ENCODE data around the gene PLCB3. TPM values are rescaled to one million over a fixed set of nuclear protein-coding genes. Genes with fewer than 3 reads are reported as not detected.

Gene PLCB3
- total RNA-seq, 1 experiment from 2014 or later: 80.2 TPM

DNA sequence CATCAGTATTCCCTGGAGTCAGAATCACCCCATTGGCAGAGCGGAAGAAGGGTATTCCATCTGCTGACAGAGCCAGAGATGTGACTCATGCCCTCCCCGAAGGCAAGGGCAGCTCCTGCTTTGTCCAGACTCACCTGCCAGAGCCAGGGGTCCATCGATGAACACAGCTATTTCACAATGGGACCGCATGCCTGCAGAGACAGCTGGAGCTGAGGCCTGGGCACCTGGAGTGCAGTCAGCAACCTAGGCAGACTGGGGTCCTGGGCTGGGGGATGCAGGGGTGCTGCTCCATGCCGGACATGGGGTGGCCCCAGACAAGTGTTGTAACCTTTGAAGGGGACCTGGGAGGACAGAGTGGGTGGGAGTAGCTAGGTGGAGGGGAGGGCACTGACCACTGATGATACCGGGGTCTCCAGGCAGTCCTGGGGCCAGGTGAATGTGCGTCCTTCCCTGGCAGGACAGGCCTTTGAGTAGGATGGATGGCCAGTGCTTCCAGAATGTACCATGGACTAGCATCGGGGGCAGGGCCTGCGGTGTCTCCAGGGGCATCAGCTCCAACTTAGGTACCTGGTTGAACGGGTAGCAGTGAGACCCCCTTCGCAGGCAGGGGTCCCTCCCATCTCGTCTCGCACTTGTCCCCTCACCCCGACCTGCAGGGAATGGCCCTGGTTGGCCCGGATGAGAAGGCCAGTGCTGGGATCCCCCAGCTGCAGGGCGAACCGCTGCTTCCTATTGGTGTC lies 27.0 kb upstream of the PLCB3 start:
- Histone ChIP-seq H4K20me1 (ENCODE audit: control insufficient read depth, insufficient read depth, insufficient read length) (no peaks in the 10 kb centered on the region), H3K4me2 (ENCODE audit: insufficient read depth, insufficient read length, low read length) (no peak overlapping the region), H3K4me1 (ENCODE audit: insufficient read depth, low read length) (no peaks in the 10 kb centered on the region), H3K27me3 (ENCODE audit: insufficient read depth, low read length) (no peaks in the 10 kb centered on the region), H4K91ac (ENCODE audit: insufficient read length, low read depth, low read length) (no peak overlapping the region), H3K23me2 (ENCODE audit: insufficient read length, low read depth, low read length, poor library complexity, severe bottlenecking) (peaks cover 15% of the 10 kb centered on the region), H3K79me1 (ENCODE audit: insufficient read depth, low read depth, low read length, poor library complexity, severe bottlenecking) (no peaks in the 10 kb centered on the region), H3K9me3 (ENCODE audit: control insufficient read depth, low read depth, low read length) (no peaks in the 10 kb centered on the region), H2BK5ac (ENCODE audit: insufficient read length, low read length) (no peak overlapping the region), H3K14ac (ENCODE audit: insufficient read depth, low read length) (no peak overlapping the region; the same call in 1 of the 2 replicates), H2BK20ac (ENCODE audit: low read depth, low read length, poor library complexity, severe bottlenecking) (no peak overlapping the region), H2AFZ (ENCODE audit: low read length) (no peak overlapping the region), H4K8ac (replicated peaks; ENCODE audit: insufficient read length, low read depth, low read length) (no peak overlapping the region), H2BK15ac (ENCODE audit: low read depth, low read length) (no peak overlapping the region), H3K23ac (ENCODE audit: insufficient read length, low read depth, low read length) (no peak overlapping the region), H2AK5ac (ENCODE audit: insufficient read length, low read length) (no peak overlapping the region), H3K79me2 (ENCODE audit: insufficient read depth, low read length) (no peaks in the 10 kb centered on the region), H3K18ac (ENCODE audit: insufficient read length, low read depth, low read length) (no peak overlapping the region), H2BK120ac (ENCODE audit: low read depth, low read length, poor library complexity, severe bottlenecking) (no peak overlapping the region), H3T11ph (ENCODE audit: low read length) (no peak overlapping the region), H3K56ac (ENCODE audit: insufficient read length, low read depth, low read length) (no peak overlapping the region), H4K5ac (ENCODE audit: insufficient read length, low read depth, low read length) (no peak overlapping the region), H3K4ac (ENCODE audit: low read depth, low read length) (no peak overlapping the region), H2BK12ac (ENCODE audit: insufficient read length, low read depth, low read length) (no peak overlapping the region), H3K27ac (ENCODE audit: insufficient read length, low read depth, low read length) (no peak overlapping the region), H3K9ac (ENCODE audit: extremely low read depth, insufficient read length, low read length) (no peak overlapping the region)
- H3K9me3 Mint-ChIP-seq: no peaks in the 10 kb centered on the region
- H3K4me1 Mint-ChIP-seq: peaks cover 15 to 17% of the 10 kb centered on the region in 2 experiments
- no peaks in the 10 kb centered on the region for H3K27me3 Mint-ChIP-seq (ENCODE audit: low read depth)
- H3K27ac Mint-ChIP-seq: peak overlapping the region in 1 of 3 experiments; percentile 42; a peak in 1 of 7 replicates
- peaks cover 0 to 16% (median 14%) of the 10 kb centered on the region in 3 experiments; a peak in 4 of 7 replicates for H3K36me3 Mint-ChIP-seq (ENCODE audit: insufficient read depth in 1 of 3, low read depth in 3 of 3)
- H3K4me3 Mint-ChIP-seq: peak overlapping the region in 1 of 2 experiments; percentile 91; a peak in 2 of 5 replicates
- no peak for DNase-seq
- no CpG with 5 or more reads among the region's 17 CpGs for WGBS (ENCODE audit: extremely low coverage, insufficient read length, low lambda C conversion rate)
- no peak for TF ChIP-seq CTCF (conservative IDR thresholded peaks at IDR 0.05)

All from H9 (cell line).